Stimulated activated naive CD8-positive, alpha-beta T cell treated with anti-CD3 and anti-CD28 coated beads, Interleukin-15, amount 100 ng/mL, for 72 hours (primary cell): Measurements from ENCODE around the gene GLIPR1L2.
"Not testable (repeated sequence)": the region's sequence is repeated elsewhere in the genome, so short reads cannot be mapped to it uniquely, and the experiment has no call there.

Experiments
- ATAC-seq: fragments of 150-1000 bp; cut with Tn5 transposase; 2 replicates; pipeline ENCODE4 v1.10.0; 2021; ENCODE audit warnings: mild to moderate bottlenecking, moderate library complexity
- DNase-seq, 2 donors: peaks; one replicate each; pipeline ENCODE4 v3.0.0; 2021 to 2022
- H3K27ac Mint-ChIP-seq, 2 donors: one replicate each; pipeline ENCODE4 v1.8.0; 2022; ENCODE audit warnings: mild to moderate bottlenecking in 2 of 2, mixed read lengths in 2 of 2, moderate library complexity in 2 of 2
- H3K27me3 Mint-ChIP-seq: one replicate; pipeline ENCODE4 v1.8.0; 2022; ENCODE audit warnings: mixed read lengths
- H3K4me1 Mint-ChIP-seq: one replicate; pipeline ENCODE4 v1.8.0; 2022; ENCODE audit warnings: mild to moderate bottlenecking, mixed read lengths
- H3K4me3 Mint-ChIP-seq, 2 donors: one replicate each; pipeline ENCODE4 v1.8.0; 2022; ENCODE audit warnings: mild to moderate bottlenecking in 2 of 2, mixed read lengths in 2 of 2, moderate library complexity in 1 of 2
- H3K9me3 Mint-ChIP-seq, 2 donors: one replicate each; pipeline ENCODE4 v1.8.0; 2022; ENCODE audit warnings: mixed read lengths in 2 of 2

GLIPR1L2 gene

DNA sequence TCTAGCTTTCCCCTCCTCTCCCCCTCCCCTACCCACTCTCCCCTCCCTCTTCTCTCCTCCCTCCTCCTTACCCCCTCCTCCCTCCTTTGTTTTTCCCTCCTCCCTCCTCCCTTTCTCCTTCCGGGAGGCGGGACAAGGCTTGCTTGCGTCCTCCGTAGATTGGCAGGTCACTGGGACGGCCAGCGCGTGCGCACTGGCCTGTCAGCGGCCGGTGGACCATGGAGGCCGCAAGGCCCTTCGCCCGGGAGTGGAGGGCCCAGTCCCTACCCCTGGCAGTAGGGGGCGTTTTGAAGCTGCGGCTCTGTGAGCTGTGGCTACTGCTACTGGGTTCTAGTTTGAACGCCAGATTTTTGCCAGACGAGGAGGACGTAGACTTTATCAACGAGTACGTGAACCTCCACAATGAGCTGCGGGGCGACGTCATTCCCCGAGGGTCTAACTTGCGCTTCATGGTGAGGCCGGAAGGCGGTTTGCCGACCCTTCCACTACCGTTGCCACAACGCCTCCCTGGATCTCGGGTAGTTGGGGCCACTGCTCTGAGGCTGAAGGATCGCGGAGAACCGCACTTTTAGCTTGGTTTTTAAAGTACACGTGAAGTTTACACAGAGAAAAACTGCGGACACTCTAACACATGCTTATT, at the start of gene GLIPR1L2:
TSS of gene GLIPR1L2 (plus strand) at position 191 of the 640 bp plus-strand sequence. CDS start at position 219, 28 bp downstream.
- ATAC-seq (peak; percentile 98), DNase-seq (peak; percentile 93 to 95)
- H3K9me3 Mint-ChIP-seq = peaks cover 0 to 10% of the 10 kb centered on the region in 2 donors
- H3K4me1 Mint-ChIP-seq = peaks cover 54% of the 10 kb centered on the region
- H3K4me3 Mint-ChIP-seq = peak within 1 kb of the TSS; percentile 90 to 92
- no peaks in the 10 kb centered on the region for H3K27me3 Mint-ChIP-seq
- peak within 1 kb of the TSS; percentile 98 for H3K27ac Mint-ChIP-seq

GRCh38 chr12:75341873-75342272, 49.0 kb upstream of the GLIPR1L2 start:
- Mint-ChIP-seq H3K27ac (no peak overlapping the region), H3K4me1 (peaks cover 14% of the 10 kb centered on the region), H3K9me3 (no peaks in the 10 kb centered on the region), H3K27me3 (no peaks in the 10 kb centered on the region), H3K4me3 (no peak overlapping the region)
- DNase-seq (no peak), ATAC-seq (no peak)

- H3K9me3 Mint-ChIP-seq = no peaks in the 10 kb centered on the region
- H3K4me1 Mint-ChIP-seq = peaks cover 9% of the 10 kb centered on the region
- H3K27me3 Mint-ChIP-seq = peaks cover 7% of the 10 kb centered on the region
- ATAC-seq (no peak), DNase-seq (no peak)
- no peak overlapping the region for H3K4me3 Mint-ChIP-seq
- no peak overlapping the region for H3K27ac Mint-ChIP-seq
Measured at GRCh38 chr12:75345531-75345930, 45.4 kb upstream of the GLIPR1L2 start.

DNA sequence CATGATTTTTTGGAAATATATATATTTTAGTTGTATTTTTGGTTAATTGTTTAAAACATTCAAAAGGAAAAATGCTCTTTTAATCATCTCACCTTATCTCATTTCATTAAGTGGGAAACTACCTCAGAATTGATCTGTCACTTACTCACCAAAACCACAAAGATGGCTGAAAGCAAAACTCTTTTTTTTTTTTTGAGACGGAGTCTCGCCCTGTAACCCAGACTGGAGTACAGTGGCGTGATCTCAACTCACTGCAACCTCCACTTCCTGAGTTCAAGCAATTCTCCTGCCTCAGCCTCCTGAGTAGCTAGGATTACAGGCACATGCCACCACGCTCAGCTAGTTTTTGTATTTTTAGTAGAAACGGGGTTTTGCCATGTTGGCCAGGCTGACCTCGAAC, 44.7 kb upstream of the GLIPR1L2 start:
- not testable (repeated sequence) for H3K9me3 Mint-ChIP-seq, H3K27me3 Mint-ChIP-seq, H3K4me3 Mint-ChIP-seq
- H3K4me1 Mint-ChIP-seq = peaks cover 14% of the 10 kb centered on the region
- H3K27ac Mint-ChIP-seq = peak overlapping the region in 1 of 2 donors; percentile 79
- DNase-seq (peak in 1 of 2 donors; percentile 46), ATAC-seq (peak; percentile 97)

DNA sequence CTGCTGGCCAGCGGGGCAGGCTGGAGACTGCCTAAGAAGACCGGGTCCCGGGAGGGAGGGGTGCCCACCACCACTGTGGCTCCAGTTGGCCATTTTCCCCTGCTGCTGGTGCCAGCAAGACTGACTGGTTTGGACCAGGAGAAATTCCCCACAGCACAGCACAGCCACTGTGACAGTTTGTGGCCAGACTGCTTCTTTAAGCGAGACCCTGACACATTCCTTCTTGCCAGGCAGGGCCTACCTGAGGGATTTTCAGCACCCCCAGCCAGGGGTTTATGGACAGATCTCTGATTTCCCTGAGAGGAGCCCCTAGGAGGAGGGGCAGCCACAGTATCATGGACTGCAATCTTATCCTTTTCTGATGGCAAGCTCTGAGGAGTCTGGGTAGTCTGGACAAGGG, 40.9 kb upstream of the GLIPR1L2 start:
- H3K4me3 Mint-ChIP-seq = no peak overlapping the region
- H3K27me3 Mint-ChIP-seq = peaks cover 7% of the 10 kb centered on the region
- ATAC-seq (no peak), DNase-seq (no peak)
- peaks cover 3 to 21% of the 10 kb centered on the region in 2 donors for H3K9me3 Mint-ChIP-seq
- peak overlapping the region in 1 of 2 donors; percentile 45 for H3K27ac Mint-ChIP-seq
- peaks cover 14% of the 10 kb centered on the region for H3K4me1 Mint-ChIP-seq

GRCh38 chr12:75350413-75350812, 40.5 kb upstream of the GLIPR1L2 start:
- ATAC-seq = no peak
- Mint-ChIP-seq H3K4me1 (peaks cover 14% of the 10 kb centered on the region), H3K4me3 (no peak overlapping the region), H3K9me3 (peaks cover 7 to 25% of the 10 kb centered on the region in 2 donors), H3K27ac (peak overlapping the region in 1 of 2 donors; percentile 45), H3K27me3 (peaks cover 7% of the 10 kb centered on the region)
- no peak for DNase-seq

- no peak overlapping the region for H3K4me3 Mint-ChIP-seq
- H3K27ac Mint-ChIP-seq = no peak overlapping the region
- peaks cover 7 to 26% of the 10 kb centered on the region in 2 donors for H3K9me3 Mint-ChIP-seq
- H3K27me3 Mint-ChIP-seq = peaks cover 4% of the 10 kb centered on the region
- DNase-seq (no peak), ATAC-seq (no peak)
- peaks cover 10% of the 10 kb centered on the region for H3K4me1 Mint-ChIP-seq
Measured at GRCh38 chr12:75354011-75354410, 36.9 kb upstream of the GLIPR1L2 start.

GRCh38 chr12:75360920-75361319, 30.0 kb upstream of the GLIPR1L2 start:
- Mint-ChIP-seq H3K4me1 (peaks cover 14% of the 10 kb centered on the region), H3K27ac (no peak overlapping the region), H3K9me3 (peaks cover 14 to 22% of the 10 kb centered on the region in 2 donors), H3K4me3 (no peak overlapping the region), H3K27me3 (no peaks in the 10 kb centered on the region)
- no peak for DNase-seq
- ATAC-seq = peak; percentile 63

DNA sequence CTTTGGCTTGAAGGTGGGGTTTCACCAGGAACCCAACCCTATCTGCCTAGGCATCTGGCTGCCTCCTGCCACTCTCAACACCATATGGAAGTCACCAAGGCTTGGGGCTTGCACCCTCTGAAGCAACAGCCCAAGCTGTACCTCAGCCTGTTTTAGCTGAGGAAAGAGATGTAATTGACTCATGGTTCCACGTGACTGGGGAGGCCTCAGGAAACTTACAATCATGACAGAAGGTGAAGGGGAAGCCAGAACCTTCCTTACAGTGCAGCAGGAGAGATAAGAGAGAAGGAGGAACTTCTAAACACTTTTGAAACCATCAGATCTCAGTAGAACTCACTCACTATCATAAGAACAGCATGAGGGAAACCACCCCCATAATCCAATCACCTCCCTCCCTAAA, 29.5 kb upstream of the GLIPR1L2 start:
- DNase-seq = no peak
- Mint-ChIP-seq H3K27ac (no peak overlapping the region), H3K9me3 (peaks cover 14 to 22% of the 10 kb centered on the region in 2 donors), H3K4me1 (peaks cover 19% of the 10 kb centered on the region), H3K4me3 (no peak overlapping the region), H3K27me3 (no peaks in the 10 kb centered on the region)
- no peak for ATAC-seq

- no peak overlapping the region for H3K27ac Mint-ChIP-seq
- peaks cover 25% of the 10 kb centered on the region for H3K4me1 Mint-ChIP-seq
- no peak overlapping the region for H3K4me3 Mint-ChIP-seq
- H3K9me3 Mint-ChIP-seq = peaks cover 14 to 20% of the 10 kb centered on the region in 2 donors
- no peak for DNase-seq
- no peaks in the 10 kb centered on the region for H3K27me3 Mint-ChIP-seq
- no peak for ATAC-seq
Measured at GRCh38 chr12:75364919-75365318, 26.0 kb upstream of the GLIPR1L2 start.

DNA sequence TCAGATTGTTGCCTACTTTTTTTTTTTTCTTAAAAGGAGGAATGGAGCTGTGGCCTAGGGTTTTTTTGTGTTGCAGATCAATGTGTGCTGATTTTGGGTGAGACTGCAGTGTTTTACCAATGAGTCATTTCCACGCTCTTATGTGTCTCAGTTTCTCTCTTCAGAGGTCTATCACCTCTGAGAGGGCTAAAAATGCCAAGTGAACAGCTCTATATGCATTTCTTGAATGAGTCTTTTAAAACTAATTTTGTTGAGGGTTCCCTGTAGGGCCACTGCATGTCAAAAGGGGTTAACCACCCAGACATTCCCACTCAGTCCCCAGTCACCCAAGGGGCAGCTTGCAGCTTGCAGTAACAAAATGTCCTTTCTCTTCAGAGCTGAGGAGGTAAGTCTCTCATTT, 24.3 kb upstream of the GLIPR1L2 start:
- Mint-ChIP-seq H3K4me1 (peaks cover 14% of the 10 kb centered on the region), H3K27ac (no peak overlapping the region), H3K4me3 (peak overlapping the region in 1 of 2 donors; percentile 1), H3K9me3 (peaks cover 3% of the 10 kb centered on the region in 2 donors), H3K27me3 (no peaks in the 10 kb centered on the region)
- DNase-seq = no peak
- ATAC-seq = peak; percentile 70

- no peaks in the 10 kb centered on the region for H3K4me1 Mint-ChIP-seq
Measured at GRCh38 chr12:75374971-75375370, 15.9 kb upstream of the GLIPR1L2 start.

DNA sequence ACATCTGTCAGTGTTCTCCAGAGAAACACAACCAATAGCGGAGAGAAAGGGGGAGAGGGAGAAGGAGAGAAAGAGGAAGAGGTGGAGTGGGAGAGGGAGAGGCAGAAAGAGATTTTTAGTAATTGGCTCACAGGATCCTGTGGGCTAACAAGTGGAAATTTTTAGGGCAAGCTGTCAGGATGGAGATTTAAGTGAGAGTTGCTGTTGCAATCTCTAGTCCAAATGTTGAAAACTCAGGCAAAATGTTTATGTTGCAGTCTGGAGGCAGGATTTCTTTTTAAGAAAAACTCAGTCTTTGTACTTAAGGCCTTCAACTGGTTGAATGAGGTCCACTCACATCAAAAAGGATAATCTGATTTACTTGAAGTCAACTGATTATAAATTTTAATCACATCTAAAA, 12.5 kb upstream of the GLIPR1L2 start:
- H3K27me3 Mint-ChIP-seq = no peaks in the 10 kb centered on the region
- no peak overlapping the region for H3K4me3 Mint-ChIP-seq
- no peaks in the 10 kb centered on the region for H3K9me3 Mint-ChIP-seq
- DNase-seq (no peak), ATAC-seq (no peak)
- H3K27ac Mint-ChIP-seq = no peak overlapping the region
- no peaks in the 10 kb centered on the region for H3K4me1 Mint-ChIP-seq

More at GRCh38 chr12:75374971-75375370, 15.9 kb upstream of the GLIPR1L2 start:
- DNase-seq = no peak
- Mint-ChIP-seq H3K27ac (no peak overlapping the region), H3K27me3 (no peaks in the 10 kb centered on the region), H3K9me3 (no peaks in the 10 kb centered on the region), H3K4me3 (no peak overlapping the region)
- ATAC-seq = no peak

- no peak for ATAC-seq
- DNase-seq = no peak
- Mint-ChIP-seq H3K4me1 (peaks cover 46% of the 10 kb centered on the region), H3K9me3 (peaks cover 0 to 10% of the 10 kb centered on the region in 2 donors), H3K27ac (no peak overlapping the region), H3K27me3 (no peaks in the 10 kb centered on the region), H3K4me3 (peak overlapping the region in 1 of 2 donors; percentile 29)
Measured at GRCh38 chr12:75389061-75389460, 1.8 kb upstream of the GLIPR1L2 start.

- peaks cover 0 to 10% of the 10 kb centered on the region in 2 donors for H3K9me3 Mint-ChIP-seq
- no peaks in the 10 kb centered on the region for H3K27me3 Mint-ChIP-seq
- H3K4me3 Mint-ChIP-seq = peak overlapping the region; percentile 90 to 92
- H3K27ac Mint-ChIP-seq = peak overlapping the region in 1 of 2 donors; percentile 27
- DNase-seq = no peak
- ATAC-seq = no peak
- peaks cover 46% of the 10 kb centered on the region for H3K4me1 Mint-ChIP-seq
Measured at GRCh38 chr12:75389706-75390105, 1.2 kb upstream of the GLIPR1L2 start.

DNA sequence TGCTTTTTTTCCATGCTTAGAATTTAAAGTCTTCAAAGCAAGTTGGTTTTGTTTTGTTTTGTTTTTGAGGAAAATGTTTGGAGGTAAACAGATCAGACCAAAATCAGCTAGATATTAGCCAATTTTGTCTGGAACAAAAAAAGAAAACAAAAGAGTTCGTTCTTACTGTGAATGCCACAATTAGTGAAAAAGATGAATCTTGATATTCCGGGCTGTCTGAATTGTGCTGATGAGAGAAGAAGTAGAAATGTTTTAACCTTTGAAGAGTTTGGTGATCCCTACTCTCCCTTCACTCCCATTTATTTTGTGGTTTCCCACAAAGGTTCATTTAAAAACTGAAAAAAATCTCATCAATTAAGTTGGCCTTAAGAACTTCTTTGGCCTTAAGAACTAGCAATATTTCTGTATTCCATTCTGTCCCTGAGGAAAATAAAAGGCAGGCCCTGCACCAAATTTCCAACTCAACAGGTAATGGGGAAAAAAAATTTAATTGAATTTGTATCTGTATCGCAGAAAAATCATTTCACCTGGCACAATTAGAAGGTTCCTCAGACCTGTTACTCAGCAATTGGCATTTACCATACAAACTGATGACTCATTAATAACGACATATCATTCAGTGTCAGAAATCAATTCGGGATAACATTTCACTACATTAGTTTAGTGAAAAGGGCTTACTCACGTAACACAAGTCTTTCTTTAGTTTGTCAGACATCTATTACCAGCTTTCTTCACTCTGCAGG, 562 bp upstream of the GLIPR1L2 start:
- peaks cover 0 to 10% of the 10 kb centered on the region in 2 donors for H3K9me3 Mint-ChIP-seq
- peak overlapping the region; percentile 90 to 92 for H3K4me3 Mint-ChIP-seq
- H3K27me3 Mint-ChIP-seq = no peaks in the 10 kb centered on the region
- peak overlapping the region; percentile 98 for H3K27ac Mint-ChIP-seq
- DNase-seq (no peak), ATAC-seq (no peak)
- H3K4me1 Mint-ChIP-seq = peaks cover 47% of the 10 kb centered on the region
